NCI-H524 (cell line): ENCODE measurements around the gene FIGN.

Source experiments
- DNase-seq, 2 experiments: peaks; one replicate each; lab custom pipeline; 2025; lab: John Stamatoyannopoulos, UW

Gene FIGN

GRCh38 chr2:163612332-163612731 is 123.5 kb downstream of the FIGN start:
- no peak for DNase-seq

GRCh38 chr2:163611557-163611906 is 124.3 kb downstream of the FIGN start:
- DNase-seq = no peak

- no peak for DNase-seq
These were observed 124.8 kb downstream of the FIGN start for GRCh38 chr2:163610817-163611556.

- DNase-seq = no peak
These were observed 128.2 kb downstream of the FIGN start for GRCh38 chr2:163607630-163608029.

- no peak for DNase-seq
These were observed 128.9 kb downstream of the FIGN start for GRCh38 chr2:163606878-163607277.

GRCh38 chr2:163605779-163606178 is 130.0 kb downstream of the FIGN start:
- DNase-seq = no peak

- no peak for DNase-seq
These were observed 130.8 kb downstream of the FIGN start for GRCh38 chr2:163604941-163605555.

- DNase-seq = no peak
These were observed 133.6 kb downstream of the FIGN start for GRCh38 chr2:163602196-163602595.

- DNase-seq = no peak
These were observed 134.4 kb downstream of the FIGN start for GRCh38 chr2:163601377-163601776.

GRCh38 chr2:163600801-163601200 is 135.0 kb downstream of the FIGN start:
- DNase-seq = no peak

GRCh38 chr2:163595028-163595427 is 140.8 kb downstream of the FIGN start:
- no peak for DNase-seq

GRCh38 chr2:163594497-163594896 is 141.3 kb downstream of the FIGN start:
- peak in 1 of 2 experiments; percentile 37 for DNase-seq

- peak; percentile 30 to 59 for DNase-seq
These were observed 141.8 kb downstream of the FIGN start for GRCh38 chr2:163593982-163594381.

GRCh38 chr2:163592954-163593622 is 142.7 kb downstream of the FIGN start:
- DNase-seq = no peak

- no peak for DNase-seq
These were observed 144.3 kb downstream of the FIGN start for GRCh38 chr2:163591461-163591860.

- DNase-seq = peak; percentile 1 to 69
These were observed 155.1 kb downstream of the FIGN start for GRCh38 chr2:163580757-163581156.

GRCh38 chr2:163574309-163574708 is 161.5 kb downstream of the FIGN start:
- no peak for DNase-seq

- DNase-seq = no peak
These were observed 162.2 kb downstream of the FIGN start for GRCh38 chr2:163573652-163574051.

- no peak for DNase-seq
These were observed 163.0 kb downstream of the FIGN start for GRCh38 chr2:163572850-163573249.

- no peak for DNase-seq
These were observed 164.2 kb downstream of the FIGN start for GRCh38 chr2:163571423-163572102.

- DNase-seq = peak; percentile 46 to 90
These were observed 165.4 kb downstream of the FIGN start for GRCh38 chr2:163570391-163570790.

GRCh38 chr2:163565192-163565591 is 170.6 kb downstream of the FIGN start:
- DNase-seq = no peak

- DNase-seq = no peak
These were observed 171.6 kb downstream of the FIGN start for GRCh38 chr2:163564236-163564635.
